HepG2 (cell line): ENCODE data around the gene KCNE4. TPM values are rescaled to one million over a fixed set of nuclear protein-coding genes. Genes with fewer than 3 reads are reported as not detected.

Source experiments
- ATAC-seq: fragments of 200-7000 bp; cut with Tn5 transposase; 3 replicates; pipeline ENCODE4 v1.9.1; 2020; ENCODE audit warnings: mild to moderate bottlenecking, moderate library complexity
- BruUV-seq: library from RNA; stranded (reverse); fragments of 400-500 nt; replicated peaks from 2 replicates; lab custom pipeline; 2021; lab: Mats Ljungman, UMichigan
- CTCF ChIA-PET: fragments of 300-600 bp; formaldehyde crosslinking; extraction: SDS; loops from one replicate; lab custom pipeline; 2021; ENCODE audit warnings: low total read pairs, inconsistent platforms, low intra/inter-chr PET ratio; lab: Yijun Ruan, JAX
- POLR2A ChIA-PET: fragments of 350-600 bp; sonication (Branson Sonifier 250); formaldehyde crosslinking; loops from one replicate; lab custom pipeline; 2020; ENCODE audit warnings: antibody characterized with exemption, inconsistent platforms; lab: Yijun Ruan, JAX
- DNase-seq: peaks from one replicate; pipeline ENCODE4 v3.0.0-alpha.2; 2015; ENCODE audit warnings: low spot score
- FAIRE-seq: peaks from 3 replicates; lab custom pipeline; 2011; peaks lifted over from hg19 to GRCh38; lab: Jason Lieb, UNC
- H2AFZ ChIP-seq: one replicate; pipeline ENCODE4 v1.6.1; 2011; ENCODE audit warnings: low read length, inconsistent platforms
- H3K27ac ChIP-seq: fragments of 300-600 bp; 3 replicates; pipeline ENCODE4 v1.8.0; 2011; ENCODE audit warnings: mixed run types, mild to moderate bottlenecking, mixed read lengths, low read length, inconsistent platforms; ENCODE audit not compliant: insufficient read depth; ENCODE audit errors: extremely low read length
- H3K27me3 ChIP-seq, 2 experiments: fragments of 200-600 bp in 1 of 2; 2 replicates in 1 of 2; 3 replicates in 1 of 2; pipeline versions ENCODE4 v1.6.0 to v1.8.0; 2011; ENCODE audit warnings: low read length in 2 of 2, mild to moderate bottlenecking in 2 of 2, moderate library complexity in 2 of 2, inconsistent platforms in 1 of 2; ENCODE audit not compliant: insufficient read depth in 2 of 2, control insufficient read depth in 1 of 2
- H3K36me3 ChIP-seq, 2 experiments: fragments of 200-600 bp in 1 of 2; replicated peaks in 1 of 2; 2 replicates in 1 of 2; 3 replicates in 1 of 2; pipeline versions ENCODE4 v1.5.1 to v1.8.0; 2011; ENCODE audit warnings: low read length in 2 of 2, inconsistent platforms in 1 of 2; ENCODE audit not compliant: insufficient read depth in 2 of 2, control insufficient read depth in 1 of 2
- H3K4me1 ChIP-seq: 2 replicates; pipeline ENCODE4 v1.5.1; 2012; ENCODE audit warnings: low read length, inconsistent platforms; ENCODE audit not compliant: insufficient read depth
- H3K4me2 ChIP-seq: 2 replicates; pipeline ENCODE4 v1.6.0; 2011; ENCODE audit warnings: low read depth, low read length, inconsistent platforms
- H3K4me3 ChIP-seq, 3 experiments: fragments of 200-600 bp in 1 of 3; sonication (generic), shearing (Covaris generic) in 1 of 3; replicated peaks in 1 of 3; 2 replicates each; pipeline ENCODE4 v1.5.1; 2011 to 2016; ENCODE audit warnings: low read length in 3 of 3, inconsistent platforms in 2 of 3, low read depth in 2 of 3, mild to moderate bottlenecking in 2 of 3, control low read depth in 1 of 3, mixed read lengths in 1 of 3; ENCODE audit not compliant: insufficient read depth in 1 of 3
- H3K79me2 ChIP-seq: one replicate; pipeline ENCODE4 v1.6.1; 2011; ENCODE audit warnings: low read length, inconsistent platforms; ENCODE audit not compliant: insufficient read depth
- H3K9ac ChIP-seq: 2 replicates; pipeline ENCODE4 v1.6.0; 2011; ENCODE audit warnings: mild to moderate bottlenecking, low read depth, low read length, inconsistent platforms; ENCODE audit not compliant: insufficient read depth
- H3K9me3 ChIP-seq: 2 replicates; pipeline ENCODE4 v1.5.1; 2012; ENCODE audit warnings: mild to moderate bottlenecking, low read length
- H4K20me1 ChIP-seq: 2 replicates; pipeline ENCODE4 v1.6.0; 2011; ENCODE audit warnings: inconsistent platforms, mild to moderate bottlenecking, low read length, moderate library complexity; ENCODE audit not compliant: insufficient read depth
- ETV6 ChIP-seq: sonication (generic); formaldehyde crosslinking; conservative IDR thresholded peaks from 2 replicates; pipeline ENCODE4 v1.4.0; 2020; ENCODE audit warnings: missing genetic modification reagents
- KLF13 ChIP-seq: sonication (generic); formaldehyde crosslinking; IDR thresholded peaks from 2 replicates; pipeline ENCODE4 v1.4.0; 2020; ENCODE audit warnings: mild to moderate bottlenecking, missing genetic modification reagents
- NPAS2 ChIP-seq: sonication (generic); formaldehyde crosslinking; IDR thresholded peaks from 2 replicates; pipeline ENCODE4 v1.8.0; 2022; ENCODE audit warnings: mild to moderate bottlenecking, missing genetic modification reagents, borderline replicate concordance
- POLR2G ChIP-seq: fragments of 200-400 bp; formaldehyde crosslinking; IDR thresholded peaks from 2 replicates; pipeline ENCODE4 v1.6.1; 2018; ENCODE audit warnings: mild to moderate bottlenecking, low read depth, low read length, moderate library complexity
- TMF1 ChIP-seq: sonication (generic); formaldehyde crosslinking; IDR thresholded peaks from 2 replicates; pipeline ENCODE4 v1.8.1; 2022; ENCODE audit warnings: low read depth, missing genetic modification reagents
- ZNF180 ChIP-seq: sonication (generic); formaldehyde crosslinking; IDR thresholded peaks from 2 replicates; pipeline ENCODE4 v1.4.0; 2020; ENCODE audit warnings: low read depth, missing genetic modification reagents, borderline replicate concordance
- WGBS: methylation state at CpG from one replicate; pipeline ENCODE4 v1.1.6; 2017; ENCODE audit warnings: low lambda C conversion rate; 5-methylcytosine and 5-hydroxymethylcytosine counted together
- in situ Hi-C: cut with HindIII; loops from 2 replicates; pipeline ENCODE4 v1.10.0; 2017; ENCODE audit warnings: low pct_unique_long_range_greater_than_20kb; ENCODE audit not compliant: extremely low pct_ligation_motif_present
- intact Hi-C: fragments of 100-400 bp; cut with micrococcal nuclease; formaldehyde crosslinking; loops from one replicate; pipeline ENCODE4 v1.10.0; 2022; ENCODE audit not compliant: unreplicated experiment
- polyA plus RNA-seq, 8 experiments: library from polyadenylated mRNA; depleted of rRNA in 3 of 8; stranded (reverse) in 7 of 8; unstranded in 1 of 8; fragments of >200 nt; fragmentation: Illumina TruSeq in 4 of 8; extraction: Trizol in 4 of 8; gene quantifications; 2 replicates each; pipeline versions ENCODE4 v1.2.1 to v1.2.3, GENCODE V29; 2011 to 2016; ENCODE audit warnings: low read depth in 4 of 8, missing spikeins in 1 of 8, mixed read lengths in 1 of 8; ENCODE audit not compliant: insufficient read depth in 1 of 8
- total RNA-seq, 5 experiments: library from RNA; depleted of rRNA; stranded (reverse); fragments of >200 nt; fragmentation: Illumina TruSeq; extraction: Trizol; gene quantifications; 2 replicates each; pipeline ENCODE4 v1.2.3, GENCODE V29; 2016; ENCODE audit warnings: low read depth in 1 of 5
- TF ChIP-seq, protein P1 (sequence below): sonication (generic); formaldehyde crosslinking; IDR thresholded peaks from 2 replicates; pipeline ENCODE4 v1.4.0; 2020; ENCODE audit warnings: missing genetic modification reagents
- TF ChIP-seq, protein P2 (sequence below): sonication (generic); formaldehyde crosslinking; IDR thresholded peaks from one replicate; pipeline ENCODE4 v1.5.1; 2020; ENCODE audit warnings: mild to moderate bottlenecking, missing genetic modification reagents; ENCODE audit errors: not compliant biosample characterization

KCNE4 gene
- total and polyA plus RNA-seq, 2 of the 13 experiments (the other 11 are each of a cell fraction or from before 2014, with no cell fraction given): not detected

DNA sequence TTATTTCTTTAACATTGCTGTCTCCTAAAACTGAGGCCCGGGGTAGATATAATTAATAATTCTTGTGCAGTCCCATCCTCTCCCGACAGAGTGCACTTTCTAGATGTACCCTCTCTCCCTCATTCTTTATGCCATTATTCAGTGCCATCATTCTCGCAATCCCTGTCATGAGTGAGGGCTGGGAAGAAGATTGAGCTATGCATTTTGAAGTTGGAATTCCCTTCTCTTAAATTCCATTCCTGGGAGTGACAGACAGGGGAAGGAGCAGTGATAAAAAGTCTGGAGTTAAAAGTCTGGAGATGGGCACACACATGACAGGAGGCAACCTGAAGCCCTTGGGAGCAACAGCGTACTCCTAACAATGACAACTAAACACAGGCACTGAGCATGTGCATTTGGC, 2.6 kb upstream of the KCNE4 start:
- in situ Hi-C loops (no loop called here), intact Hi-C loops (no loop called here)
- H3K27ac ChIP-seq: no peak overlapping the region
- TF ChIP-seq, protein P1, sequence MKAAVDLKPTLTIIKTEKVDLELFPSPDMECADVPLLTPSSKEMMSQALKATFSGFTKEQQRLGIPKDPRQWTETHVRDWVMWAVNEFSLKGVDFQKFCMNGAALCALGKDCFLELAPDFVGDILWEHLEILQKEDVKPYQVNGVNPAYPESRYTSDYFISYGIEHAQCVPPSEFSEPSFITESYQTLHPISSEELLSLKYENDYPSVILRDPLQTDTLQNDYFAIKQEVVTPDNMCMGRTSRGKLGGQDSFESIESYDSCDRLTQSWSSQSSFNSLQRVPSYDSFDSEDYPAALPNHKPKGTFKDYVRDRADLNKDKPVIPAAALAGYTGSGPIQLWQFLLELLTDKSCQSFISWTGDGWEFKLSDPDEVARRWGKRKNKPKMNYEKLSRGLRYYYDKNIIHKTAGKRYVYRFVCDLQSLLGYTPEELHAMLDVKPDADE (CRISPR knock-in tag): no peak
- TF ChIP-seq, protein P2, sequence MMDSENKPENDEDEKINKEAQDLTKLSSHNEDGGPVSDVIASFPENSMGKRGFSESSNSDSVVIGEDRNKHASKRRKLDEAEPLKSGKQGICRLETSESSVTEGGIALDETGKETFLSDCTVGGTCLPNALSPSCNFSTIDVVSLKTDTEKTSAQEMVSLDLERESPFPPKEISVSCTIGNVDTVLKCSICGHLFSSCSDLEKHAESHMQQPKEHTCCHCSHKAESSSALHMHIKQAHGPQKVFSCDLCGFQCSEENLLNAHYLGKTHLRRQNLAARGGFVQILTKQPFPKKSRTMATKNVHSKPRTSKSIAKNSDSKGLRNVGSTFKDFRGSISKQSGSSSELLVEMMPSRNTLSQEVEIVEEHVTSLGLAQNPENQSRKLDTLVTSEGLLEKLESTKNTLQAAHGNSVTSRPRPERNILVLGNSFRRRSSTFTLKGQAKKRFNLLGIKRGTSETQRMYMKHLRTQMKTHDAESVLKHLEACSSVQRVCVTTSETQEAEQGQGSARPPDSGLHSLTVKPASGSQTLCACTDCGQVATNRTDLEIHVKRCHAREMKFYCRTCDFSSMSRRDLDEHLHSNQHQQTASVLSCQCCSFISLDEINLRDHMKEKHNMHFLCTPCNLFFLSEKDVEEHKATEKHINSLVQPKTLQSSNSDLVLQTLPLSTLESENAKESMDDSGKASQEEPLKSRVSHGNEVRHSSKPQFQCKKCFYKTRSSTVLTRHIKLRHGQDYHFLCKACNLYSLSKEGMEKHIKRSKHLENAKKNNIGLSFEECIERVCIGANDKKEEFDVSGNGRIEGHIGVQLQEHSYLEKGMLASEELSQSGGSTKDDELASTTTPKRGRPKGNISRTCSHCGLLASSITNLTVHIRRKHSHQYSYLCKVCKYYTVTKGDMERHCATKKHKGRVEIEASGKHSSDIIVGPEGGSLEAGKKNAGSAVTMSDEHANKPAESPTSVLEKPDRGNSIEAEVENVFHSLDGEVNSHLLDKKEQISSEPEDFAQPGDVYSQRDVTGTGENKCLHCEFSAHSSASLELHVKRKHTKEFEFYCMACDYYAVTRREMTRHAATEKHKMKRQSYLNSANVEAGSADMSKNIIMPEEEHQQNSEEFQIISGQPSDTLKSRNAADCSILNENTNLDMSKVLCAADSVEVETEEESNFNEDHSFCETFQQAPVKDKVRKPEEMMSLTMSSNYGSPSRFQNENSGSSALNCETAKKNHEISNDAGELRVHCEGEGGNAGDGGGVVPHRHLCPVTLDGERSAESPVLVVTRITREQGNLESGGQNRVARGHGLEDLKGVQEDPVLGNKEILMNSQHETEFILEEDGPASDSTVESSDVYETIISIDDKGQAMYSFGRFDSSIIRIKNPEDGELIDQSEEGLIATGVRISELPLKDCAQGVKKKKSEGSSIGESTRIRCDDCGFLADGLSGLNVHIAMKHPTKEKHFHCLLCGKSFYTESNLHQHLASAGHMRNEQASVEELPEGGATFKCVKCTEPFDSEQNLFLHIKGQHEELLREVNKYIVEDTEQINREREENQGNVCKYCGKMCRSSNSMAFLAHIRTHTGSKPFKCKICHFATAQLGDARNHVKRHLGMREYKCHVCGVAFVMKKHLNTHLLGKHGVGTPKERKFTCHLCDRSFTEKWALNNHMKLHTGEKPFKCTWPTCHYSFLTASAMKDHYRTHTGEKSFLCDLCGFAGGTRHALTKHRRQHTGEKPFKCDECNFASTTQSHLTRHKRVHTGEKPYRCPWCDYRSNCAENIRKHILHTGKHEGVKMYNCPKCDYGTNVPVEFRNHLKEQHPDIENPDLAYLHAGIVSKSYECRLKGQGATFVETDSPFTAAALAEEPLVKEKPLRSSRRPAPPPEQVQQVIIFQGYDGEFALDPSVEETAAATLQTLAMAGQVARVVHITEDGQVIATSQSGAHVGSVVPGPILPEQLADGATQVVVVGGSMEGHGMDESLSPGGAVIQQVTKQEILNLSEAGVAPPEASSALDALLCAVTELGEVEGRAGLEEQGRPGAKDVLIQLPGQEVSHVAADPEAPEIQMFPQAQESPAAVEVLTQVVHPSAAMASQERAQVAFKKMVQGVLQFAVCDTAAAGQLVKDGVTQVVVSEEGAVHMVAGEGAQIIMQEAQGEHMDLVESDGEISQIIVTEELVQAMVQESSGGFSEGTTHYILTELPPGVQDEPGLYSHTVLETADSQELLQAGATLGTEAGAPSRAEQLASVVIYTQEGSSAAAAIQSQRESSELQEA: no peak
- TF ChIP-seq ZNF180: no peak
- TF ChIP-seq ETV6 (CRISPR knock-in tag): no peak
- TF ChIP-seq NPAS2 (CRISPR knock-in tag): no peak
- no peak for TF ChIP-seq KLF13 (CRISPR knock-in tag)
- TF ChIP-seq POLR2G: no peak
- no peak for TF ChIP-seq TMF1 (CRISPR knock-in tag)
- no TSS peak for BruUV-seq
- H3K27me3 ChIP-seq: peaks cover 0 to 38% of the 10 kb centered on the region in 2 experiments
- no peaks in the 10 kb centered on the region for H4K20me1 ChIP-seq
- no peak overlapping the region for H3K4me3 ChIP-seq
- no peaks in the 10 kb centered on the region for H3K79me2 ChIP-seq
- CTCF ChIA-PET: no interaction called here
- no peak overlapping the region for H2AFZ ChIP-seq
- no peaks in the 10 kb centered on the region for H3K9me3 ChIP-seq
- no peak overlapping the region for H3K9ac ChIP-seq
- DNase-seq (no peak), ATAC-seq (no peak), FAIRE-seq (no peak)
- POLR2A ChIA-PET: no interaction called here
- 17% methylated on average over 4 of the region's 4 CpGs for WGBS
- H3K4me2 ChIP-seq: no peak overlapping the region
- H3K4me1 ChIP-seq: no peaks in the 10 kb centered on the region
- no peaks in the 10 kb centered on the region for H3K36me3 ChIP-seq
